Measurements from ENCODE around the gene MRPS25.

MRPS25 gene

GRCh38 chr3:15064835-15065549 lies at the start of gene MRPS25:
MRPS25 (minus strand) TSS chr3:15065315; CDS start chr3:15065194, 121 bp downstream.
- Histone ChIP-seq H3K4me1 (ENCODE audit: control insufficient read depth, insufficient read depth, low read length) (peaks cover 13% of the 10 kb centered on the region), H3K27ac (ENCODE audit: low read depth, low read length) (peak within 1 kb of the TSS; percentile 85), H3K9me3 (ENCODE audit: control insufficient read depth, insufficient read depth, low read depth, low read length) (no peaks in the 10 kb centered on the region; the same call in 1 of the 2 replicates)

DNA sequence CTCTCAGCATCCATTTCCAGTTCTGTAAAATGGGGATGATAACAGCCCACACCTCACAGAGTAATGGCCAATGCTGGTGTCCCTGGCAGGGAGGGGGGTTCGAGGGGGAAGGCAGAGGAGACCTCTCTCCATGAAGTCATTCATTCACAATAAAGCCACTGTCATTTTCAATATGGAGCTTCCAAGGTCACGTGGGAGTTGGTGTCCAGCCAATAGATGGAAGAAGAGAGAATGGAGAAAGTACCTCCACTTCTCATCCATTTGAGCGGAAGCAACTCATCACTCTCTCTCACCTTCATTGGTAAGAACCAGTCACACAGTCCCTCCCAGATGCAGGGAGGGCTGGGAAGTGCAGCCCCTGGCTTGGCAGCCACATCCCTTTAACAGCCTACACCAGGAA lies 48.8 kb upstream of the MRPS25 start:
- Histone ChIP-seq H3K9me3 (ENCODE audit: control insufficient read depth, insufficient read depth, low read depth, low read length) (peaks cover 2% of the 10 kb centered on the region; the same call in 1 of the 2 replicates), H3K9ac (ENCODE audit: low read length) (no peak overlapping the region), H3K4me3 (ENCODE audit: low read depth, low read length) (no peak overlapping the region), H3K4me1 (ENCODE audit: control insufficient read depth, insufficient read depth, low read length) (peaks cover 13% of the 10 kb centered on the region), H3K27me3 (ENCODE audit: control insufficient read depth, insufficient read depth, low read length) (no peaks in the 10 kb centered on the region; the same call in 1 of the 2 replicates), H3K36me3 (ENCODE audit: control insufficient read depth, insufficient read depth, low read length) (no peaks in the 10 kb centered on the region), H3K27ac (ENCODE audit: low read depth, low read length) (no peak overlapping the region)

More at GRCh38 chr3:15064835-15065549, at the start of gene MRPS25:
- peaks cover 6% of the 10 kb centered on the region for H3K36me3 ChIP-seq (ENCODE audit: control insufficient read depth, insufficient read depth, low read length)
- peak within 1 kb of the TSS; percentile 87 for H3K4me3 ChIP-seq (ENCODE audit: low read depth, low read length)
- no peaks in the 10 kb centered on the region for H3K27me3 ChIP-seq (ENCODE audit: control insufficient read depth, insufficient read depth, low read length)
- peak within 1 kb of the TSS; percentile 98 for H3K9ac ChIP-seq (ENCODE audit: low read length)

- Histone ChIP-seq H3K4me1 (ENCODE audit: control insufficient read depth, insufficient read depth, low read length) (peaks cover 13% of the 10 kb centered on the region), H3K27me3 (ENCODE audit: control insufficient read depth, insufficient read depth, low read length) (no peaks in the 10 kb centered on the region), H3K9me3 (ENCODE audit: control insufficient read depth, insufficient read depth, low read depth, low read length) (peaks cover 2% of the 10 kb centered on the region; the same call in 1 of the 2 replicates), H3K4me3 (ENCODE audit: low read depth, low read length) (no peak overlapping the region), H3K36me3 (ENCODE audit: control insufficient read depth, insufficient read depth, low read length) (no peaks in the 10 kb centered on the region), H3K9ac (ENCODE audit: low read length) (no peak overlapping the region), H3K27ac (ENCODE audit: low read depth, low read length) (no peak overlapping the region)
These were observed 48.4 kb upstream of the MRPS25 start for GRCh38 chr3:15113471-15113870.

- Histone ChIP-seq H3K4me3 (ENCODE audit: low read depth, low read length) (no peak overlapping the region), H3K27ac (ENCODE audit: low read depth, low read length) (no peak overlapping the region), H3K9me3 (ENCODE audit: control insufficient read depth, insufficient read depth, low read depth, low read length) (peaks cover 2% of the 10 kb centered on the region; the same call in 1 of the 2 replicates), H3K9ac (ENCODE audit: low read length) (no peak overlapping the region), H3K4me1 (ENCODE audit: control insufficient read depth, insufficient read depth, low read length) (peaks cover 20% of the 10 kb centered on the region), H3K36me3 (ENCODE audit: control insufficient read depth, insufficient read depth, low read length) (no peaks in the 10 kb centered on the region), H3K27me3 (ENCODE audit: control insufficient read depth, insufficient read depth, low read length) (no peaks in the 10 kb centered on the region)
These were observed 46.9 kb upstream of the MRPS25 start for GRCh38 chr3:15112011-15112410.

DNA sequence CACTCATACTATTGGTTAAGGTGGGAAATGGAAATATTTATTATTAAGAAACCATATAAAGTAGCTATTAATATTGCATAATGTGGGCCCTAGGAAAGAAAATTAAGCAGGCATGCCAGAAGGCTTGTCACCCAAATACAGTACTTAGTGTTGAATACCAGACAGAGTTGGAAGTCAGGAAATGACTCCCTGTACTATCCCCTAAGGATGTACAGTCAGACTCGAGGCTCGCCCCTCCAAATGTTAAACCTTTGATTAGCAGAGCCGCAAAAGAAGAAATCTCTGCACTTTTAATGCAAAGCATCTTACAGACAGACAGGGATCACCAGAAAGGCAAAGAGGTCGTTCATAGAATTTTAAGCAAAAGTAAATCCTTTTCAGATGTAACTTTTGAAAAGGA lies 45.1 kb upstream of the MRPS25 start:
- no peaks in the 10 kb centered on the region for H3K36me3 ChIP-seq (ENCODE audit: control insufficient read depth, insufficient read depth, low read length)
- H3K9me3 ChIP-seq (ENCODE audit: control insufficient read depth, insufficient read depth, low read depth, low read length) = no peaks in the 10 kb centered on the region
- H3K27ac ChIP-seq (ENCODE audit: low read depth, low read length) = no peak overlapping the region
- H3K4me3 ChIP-seq (ENCODE audit: low read depth, low read length) = no peak overlapping the region
- peaks cover 20% of the 10 kb centered on the region for H3K4me1 ChIP-seq (ENCODE audit: control insufficient read depth, insufficient read depth, low read length)
- H3K9ac ChIP-seq (ENCODE audit: low read length) = no peak overlapping the region
- H3K27me3 ChIP-seq (ENCODE audit: control insufficient read depth, insufficient read depth, low read length) = no peaks in the 10 kb centered on the region

- Histone ChIP-seq H3K27me3 (ENCODE audit: control insufficient read depth, insufficient read depth, low read length) (no peaks in the 10 kb centered on the region), H3K9me3 (ENCODE audit: control insufficient read depth, insufficient read depth, low read depth, low read length) (no peaks in the 10 kb centered on the region), H3K4me3 (ENCODE audit: low read depth, low read length) (no peak overlapping the region), H3K9ac (ENCODE audit: low read length) (no peak overlapping the region), H3K4me1 (ENCODE audit: control insufficient read depth, insufficient read depth, low read length) (peaks cover 10% of the 10 kb centered on the region), H3K27ac (ENCODE audit: low read depth, low read length) (no peak overlapping the region), H3K36me3 (ENCODE audit: control insufficient read depth, insufficient read depth, low read length) (no peaks in the 10 kb centered on the region)
These were observed 43.8 kb upstream of the MRPS25 start for GRCh38 chr3:15108869-15109268.

DNA sequence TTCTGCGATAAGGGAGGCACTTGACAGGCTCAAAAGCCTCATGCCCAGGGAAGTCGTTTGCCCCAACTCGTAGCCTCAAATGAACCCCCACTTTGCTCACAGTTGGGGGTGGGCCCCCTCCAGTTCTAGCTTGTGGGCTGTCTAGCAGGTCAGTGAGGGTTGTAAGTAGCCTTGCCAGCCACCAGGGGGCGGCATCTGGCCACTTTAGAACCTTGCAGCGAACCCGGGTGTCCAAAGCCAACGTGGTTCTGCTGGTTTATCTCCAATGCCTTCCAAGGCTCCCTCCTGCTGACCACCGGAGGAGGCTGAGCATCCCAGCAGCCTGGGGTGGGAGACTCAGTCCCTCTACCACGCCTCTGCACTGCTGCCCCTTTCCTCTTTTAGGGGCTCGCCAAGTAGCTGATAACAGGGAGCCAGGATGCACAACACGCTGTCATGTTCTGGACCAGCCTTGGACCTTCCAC lies 43.0 kb upstream of the MRPS25 start:
- no peak overlapping the region for H3K9ac ChIP-seq (ENCODE audit: low read length)
- no peaks in the 10 kb centered on the region for H3K36me3 ChIP-seq (ENCODE audit: control insufficient read depth, insufficient read depth, low read length)
- H3K4me3 ChIP-seq (ENCODE audit: low read depth, low read length) = 0 out of 2 replicates have a peak overlapping the region, but pooled peaks have one; percentile 33
- no peaks in the 10 kb centered on the region for H3K9me3 ChIP-seq (ENCODE audit: control insufficient read depth, insufficient read depth, low read depth, low read length)
- no peaks in the 10 kb centered on the region for H3K27me3 ChIP-seq (ENCODE audit: control insufficient read depth, insufficient read depth, low read length)
- peaks cover 9% of the 10 kb centered on the region for H3K4me1 ChIP-seq (ENCODE audit: control insufficient read depth, insufficient read depth, low read length)
- H3K27ac ChIP-seq (ENCODE audit: low read depth, low read length) = no peak overlapping the region

DNA sequence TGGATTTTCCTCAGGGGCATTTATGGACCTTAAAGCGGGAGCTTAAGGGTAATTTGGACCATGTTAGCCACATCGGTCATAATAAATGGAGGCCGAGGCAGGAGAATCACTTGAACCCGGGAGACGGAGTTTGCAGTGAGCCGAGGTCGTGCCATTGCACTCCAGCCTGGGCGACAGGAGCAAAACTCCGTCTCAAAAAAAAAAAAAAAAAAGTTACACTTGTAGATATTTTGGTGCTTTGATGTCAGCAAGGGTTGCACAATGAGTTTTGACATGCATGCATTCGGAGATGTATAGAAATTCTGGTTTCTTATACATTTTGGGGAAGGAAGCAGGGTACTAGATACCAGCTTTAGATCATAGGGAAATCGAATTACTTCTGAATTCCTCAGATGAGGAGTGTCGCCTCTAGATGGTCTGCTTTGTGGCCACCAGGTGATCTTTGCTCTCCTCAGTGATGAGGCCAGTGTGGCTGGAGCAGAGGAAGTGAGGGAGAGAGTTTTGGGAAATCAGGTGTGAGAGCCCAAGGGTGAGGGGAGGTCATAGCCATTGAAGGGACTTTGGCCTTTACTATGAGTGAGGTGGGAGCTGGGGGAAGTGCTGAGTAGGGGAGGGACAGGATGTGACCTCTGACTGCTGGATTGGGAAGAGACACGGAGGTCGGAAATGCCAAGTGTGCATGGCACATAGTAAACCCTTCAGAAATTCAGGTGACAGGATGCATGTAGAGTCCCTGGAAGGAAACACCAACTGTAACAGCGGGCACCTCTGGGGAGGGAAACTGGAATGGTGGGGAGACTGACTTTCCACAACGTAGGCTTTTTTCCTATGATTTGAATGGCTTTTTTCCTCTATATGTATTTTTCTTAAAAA lies 42.2 kb upstream of the MRPS25 start:
- H3K36me3 ChIP-seq (ENCODE audit: control insufficient read depth, insufficient read depth, low read length) = no peaks in the 10 kb centered on the region
- H3K27me3 ChIP-seq (ENCODE audit: control insufficient read depth, insufficient read depth, low read length) = no peaks in the 10 kb centered on the region
- no peak overlapping the region for H3K4me3 ChIP-seq (ENCODE audit: low read depth, low read length)
- H3K27ac ChIP-seq (ENCODE audit: low read depth, low read length) = no peak overlapping the region
- no peaks in the 10 kb centered on the region for H3K9me3 ChIP-seq (ENCODE audit: control insufficient read depth, insufficient read depth, low read depth, low read length)
- H3K9ac ChIP-seq (ENCODE audit: low read length) = no peak overlapping the region
- H3K4me1 ChIP-seq (ENCODE audit: control insufficient read depth, insufficient read depth, low read length) = peaks cover 12% of the 10 kb centered on the region

DNA sequence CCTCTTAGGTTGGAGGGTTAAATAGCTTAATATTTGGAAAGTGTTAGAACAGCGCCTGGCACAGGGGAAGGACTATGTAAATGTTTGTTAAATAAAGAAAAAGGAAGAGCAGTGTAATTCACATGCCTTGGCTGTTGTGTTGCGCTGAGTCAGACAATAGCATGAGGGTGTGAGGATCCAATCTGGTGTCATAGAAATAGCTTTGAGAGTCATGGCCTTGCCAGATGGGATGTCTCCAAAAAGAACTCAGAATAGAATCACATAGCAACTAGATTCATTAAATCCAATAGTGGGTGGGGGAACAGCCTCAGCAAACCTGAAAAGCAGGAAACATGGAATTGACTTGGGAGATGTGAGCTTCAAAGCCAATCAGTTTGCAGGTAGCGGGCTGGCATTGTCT lies 37.7 kb upstream of the MRPS25 start:
- H3K4me3 ChIP-seq (ENCODE audit: low read depth, low read length) = no peak overlapping the region
- 0 out of 2 replicates have a peak, but pooled peaks cover 2% of the 10 kb centered on the region for H3K36me3 ChIP-seq (ENCODE audit: control insufficient read depth, insufficient read depth, low read length)
- H3K9me3 ChIP-seq (ENCODE audit: control insufficient read depth, insufficient read depth, low read depth, low read length) = no peaks in the 10 kb centered on the region
- H3K9ac ChIP-seq (ENCODE audit: low read length) = no peak overlapping the region
- peaks cover 17% of the 10 kb centered on the region for H3K4me1 ChIP-seq (ENCODE audit: control insufficient read depth, insufficient read depth, low read length)
- H3K27ac ChIP-seq (ENCODE audit: low read depth, low read length) = no peak overlapping the region
- H3K27me3 ChIP-seq (ENCODE audit: control insufficient read depth, insufficient read depth, low read length) = no peaks in the 10 kb centered on the region

GRCh38 chr3:15102256-15102655 lies 37.1 kb upstream of the MRPS25 start:
- no peak overlapping the region for H3K4me3 ChIP-seq (ENCODE audit: low read depth, low read length)

More at GRCh38 chr3:15102256-15102655, 37.1 kb upstream of the MRPS25 start:
- 0 out of 2 replicates have a peak, but pooled peaks cover 2% of the 10 kb centered on the region for H3K36me3 ChIP-seq (ENCODE audit: control insufficient read depth, insufficient read depth, low read length)
- H3K9me3 ChIP-seq (ENCODE audit: control insufficient read depth, insufficient read depth, low read depth, low read length) = no peaks in the 10 kb centered on the region
- no peaks in the 10 kb centered on the region for H3K27me3 ChIP-seq (ENCODE audit: control insufficient read depth, insufficient read depth, low read length)
- H3K27ac ChIP-seq (ENCODE audit: low read depth, low read length) = no peak overlapping the region
- peaks cover 13% of the 10 kb centered on the region for H3K4me1 ChIP-seq (ENCODE audit: control insufficient read depth, insufficient read depth, low read length)
- H3K9ac ChIP-seq (ENCODE audit: low read length) = no peak overlapping the region
